D721Med (cell line): ENCODE data around the gene PSMG4.
"Not testable (repeated sequence)": the region's sequence is repeated elsewhere in the genome, so short reads cannot be mapped to it uniquely, and the experiment has no call there.

Experiments
- DNase-seq: peaks from one replicate; pipeline ENCODE4 v3.0.0; 2011; ENCODE audit warnings: low spot score; ENCODE audit not compliant: insufficient read length
- FAIRE-seq: peaks from 2 replicates; lab custom pipeline; 2011; peaks lifted over from hg19 to GRCh38; lab: Jason Lieb, UNC
- CTCF ChIP-seq: IDR thresholded peaks from 2 replicates; pipeline ENCODE4 v1.5.1; 2012; ENCODE audit warnings: mild to moderate bottlenecking, control low read depth; ENCODE audit not compliant: insufficient read depth; ENCODE audit errors: missing control alignments

Gene PSMG4

GRCh38 chr6:3236005-3236404, 22.7 kb upstream of the PSMG4 start:
- no peak for TF ChIP-seq CTCF
- DNase-seq (no peak), FAIRE-seq (no peak)

GRCh38 chr6:3237761-3238662, 20.7 kb upstream of the PSMG4 start:
- TF ChIP-seq CTCF = no peak
- DNase-seq (no peak), FAIRE-seq (no peak)

- FAIRE-seq = no peak
- TF ChIP-seq CTCF = no peak
- DNase-seq = no peak
These were observed 19.5 kb upstream of the PSMG4 start for GRCh38 chr6:3239110-3239830.

- FAIRE-seq (no peak), DNase-seq (no peak)
- TF ChIP-seq CTCF = no peak
These were observed 18.2 kb upstream of the PSMG4 start for GRCh38 chr6:3240595-3240994.

GRCh38 chr6:3241745-3242144, 17.0 kb upstream of the PSMG4 start:
- not testable (repeated sequence) for FAIRE-seq, DNase-seq

- TF ChIP-seq CTCF = no peak
- DNase-seq = no peak
- no peak for FAIRE-seq
These were observed 16.0 kb upstream of the PSMG4 start for GRCh38 chr6:3242768-3243167.

- TF ChIP-seq CTCF = no peak
- DNase-seq (no peak), FAIRE-seq (no peak)
These were observed 14.5 kb upstream of the PSMG4 start for GRCh38 chr6:3244003-3244831.

- FAIRE-seq, DNase-seq: not testable (repeated sequence)
These were observed 13.9 kb upstream of the PSMG4 start for GRCh38 chr6:3244832-3245161.
